GM19455 (cell line): ENCODE measurements around the gene SIRT3.
"Not testable (repeated sequence)": the region's sequence is repeated elsewhere in the genome, so short reads cannot be mapped to it uniquely, and the experiment has no call there.

Experiments used
- ATAC-seq: cut with Tn5 transposase; IDR thresholded peaks from one replicate; pipeline ENCODE4 v1.9.1; 2021; ENCODE audit not compliant: unreplicated experiment

SIRT3 gene

GRCh38 chr11:244376-244775, 8.2 kb upstream of the SIRT3 start:
- no peak for ATAC-seq

GRCh38 chr11:241634-242033, 5.5 kb upstream of the SIRT3 start:
- ATAC-seq: no peak

GRCh38 chr11:240315-240714, 4.2 kb upstream of the SIRT3 start:
- no peak for ATAC-seq

DNA sequence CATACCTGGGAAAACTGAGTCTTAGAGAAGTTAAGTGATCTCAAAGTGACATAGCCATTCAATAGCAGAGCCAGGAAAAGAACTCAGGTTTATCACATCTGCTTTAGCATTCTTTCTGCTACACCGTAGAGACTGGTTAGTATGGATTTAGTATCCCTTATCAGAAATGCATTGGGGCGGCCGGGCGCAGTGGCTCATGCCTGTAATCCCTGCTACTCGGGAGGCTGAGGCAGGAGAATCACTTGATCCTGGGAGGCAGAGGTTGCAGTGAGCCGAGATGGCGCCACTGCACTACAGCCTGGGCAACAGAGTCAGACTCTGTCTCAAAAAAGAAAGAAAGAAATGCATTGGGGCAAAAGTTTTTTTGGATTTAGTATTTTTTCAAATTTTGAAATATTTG, 2.2 kb upstream of the SIRT3 start:
- ATAC-seq: not testable (repeated sequence)

DNA sequence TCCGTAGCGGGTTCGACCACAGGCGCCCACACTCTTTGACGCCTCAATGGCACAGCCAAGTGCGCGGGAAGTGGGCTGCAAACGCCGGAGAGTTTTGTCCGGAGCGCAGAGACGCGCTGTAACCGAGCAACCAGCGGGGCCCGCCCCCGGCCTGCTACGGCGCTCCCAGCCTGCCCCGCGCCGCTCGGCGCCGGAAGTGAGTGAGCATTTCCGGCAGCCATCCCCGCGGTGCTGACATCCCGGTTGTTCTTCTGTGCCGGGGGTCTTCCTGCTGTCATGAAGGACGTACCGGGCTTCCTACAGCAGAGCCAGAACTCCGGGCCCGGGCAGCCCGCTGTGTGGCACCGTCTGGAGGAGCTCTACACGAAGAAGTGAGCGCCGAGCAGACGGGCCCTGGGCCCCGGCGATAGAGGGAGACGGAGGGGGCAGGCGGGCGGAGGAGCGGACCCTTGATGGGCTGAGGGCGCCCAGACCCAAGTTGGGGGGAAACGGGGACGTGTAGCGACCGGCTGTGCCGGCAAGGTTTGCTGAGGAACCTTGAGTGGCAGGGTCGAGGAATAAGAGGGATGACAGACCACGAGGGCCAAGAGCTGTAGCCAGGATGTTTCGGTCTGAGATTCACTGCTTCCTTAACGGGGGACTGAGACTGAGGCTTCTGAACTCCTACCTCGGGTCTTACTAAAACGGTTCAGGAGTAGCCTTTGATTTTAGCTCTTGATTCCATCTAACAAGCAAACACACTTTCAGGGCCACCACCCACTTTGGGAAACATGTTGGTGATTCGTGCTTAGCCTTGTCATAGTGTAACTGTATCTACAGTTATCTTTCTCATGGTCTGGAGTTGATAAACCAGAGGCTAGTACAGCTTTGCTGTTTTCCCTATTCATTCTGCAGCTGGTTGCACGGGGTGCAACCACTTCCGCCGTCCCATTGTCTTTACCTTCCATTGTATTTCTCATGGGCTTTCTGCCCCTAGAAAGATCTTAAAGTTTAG, 929 bp upstream of the SIRT3 start, which contains the start of gene PSMD13:
Gene PSMD13, plus strand, starts transcription at position 203 of the 994 bp plus-strand sequence. Its CDS starts 74 bp downstream, at position 277.
- ATAC-seq: peak; percentile 80

- ATAC-seq: peak; percentile 12
Observed at GRCh38 chr11:235609-235996, 539 bp downstream of the SIRT3 start.

- ATAC-seq: no peak
Observed at GRCh38 chr11:235180-235579, 962 bp downstream of the SIRT3 start.

- ATAC-seq: no peak
Observed at GRCh38 chr11:232783-233565, 3.2 kb downstream of the SIRT3 start.

GRCh38 chr11:230431-230830, 5.7 kb downstream of the SIRT3 start:
- no peak for ATAC-seq

- ATAC-seq: no peak
Observed at GRCh38 chr11:227824-228379, 8.2 kb downstream of the SIRT3 start.

- no peak for ATAC-seq
Observed at GRCh38 chr11:225734-226453, 10.2 kb downstream of the SIRT3 start.

DNA sequence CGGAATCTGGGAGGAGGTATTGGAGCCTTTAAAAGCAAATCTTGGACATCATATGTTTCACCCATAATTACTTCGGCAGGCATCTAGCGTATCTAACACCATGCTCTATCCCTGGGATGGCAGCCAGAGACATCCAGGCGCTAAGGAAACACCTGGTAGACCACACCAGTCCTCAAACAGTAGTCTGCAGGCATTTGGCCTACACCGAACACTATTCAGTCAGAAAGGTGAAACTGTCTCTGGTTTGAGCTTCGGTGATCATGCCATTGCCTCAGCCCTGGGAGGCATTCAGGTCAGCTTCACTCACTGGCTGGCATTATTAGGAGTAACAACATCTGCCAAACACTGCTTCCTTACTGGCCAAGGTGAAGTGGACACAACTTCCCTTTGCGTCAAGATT, 11.7 kb downstream of the SIRT3 start:
- no peak for ATAC-seq

DNA sequence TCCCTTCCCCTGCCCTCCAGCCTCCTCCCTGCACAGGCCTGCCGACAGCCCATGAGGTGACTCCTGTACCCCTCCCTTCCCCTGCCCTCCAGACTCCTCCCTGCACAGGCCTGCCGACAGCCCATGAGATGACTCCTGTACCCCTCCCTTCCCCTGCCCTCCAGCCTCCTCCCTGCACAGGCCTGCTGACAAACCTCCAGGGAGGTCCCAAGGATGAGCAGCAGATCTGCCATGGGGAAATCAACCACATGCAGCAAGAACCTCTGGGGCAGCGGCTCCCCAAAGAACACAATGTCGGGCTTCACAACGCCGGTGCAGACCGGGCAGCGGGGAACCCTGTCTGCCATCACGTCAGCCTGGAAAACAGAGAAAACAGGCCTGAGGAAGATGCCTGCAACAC, 12.3 kb downstream of the SIRT3 start:
- no peak for ATAC-seq

DNA sequence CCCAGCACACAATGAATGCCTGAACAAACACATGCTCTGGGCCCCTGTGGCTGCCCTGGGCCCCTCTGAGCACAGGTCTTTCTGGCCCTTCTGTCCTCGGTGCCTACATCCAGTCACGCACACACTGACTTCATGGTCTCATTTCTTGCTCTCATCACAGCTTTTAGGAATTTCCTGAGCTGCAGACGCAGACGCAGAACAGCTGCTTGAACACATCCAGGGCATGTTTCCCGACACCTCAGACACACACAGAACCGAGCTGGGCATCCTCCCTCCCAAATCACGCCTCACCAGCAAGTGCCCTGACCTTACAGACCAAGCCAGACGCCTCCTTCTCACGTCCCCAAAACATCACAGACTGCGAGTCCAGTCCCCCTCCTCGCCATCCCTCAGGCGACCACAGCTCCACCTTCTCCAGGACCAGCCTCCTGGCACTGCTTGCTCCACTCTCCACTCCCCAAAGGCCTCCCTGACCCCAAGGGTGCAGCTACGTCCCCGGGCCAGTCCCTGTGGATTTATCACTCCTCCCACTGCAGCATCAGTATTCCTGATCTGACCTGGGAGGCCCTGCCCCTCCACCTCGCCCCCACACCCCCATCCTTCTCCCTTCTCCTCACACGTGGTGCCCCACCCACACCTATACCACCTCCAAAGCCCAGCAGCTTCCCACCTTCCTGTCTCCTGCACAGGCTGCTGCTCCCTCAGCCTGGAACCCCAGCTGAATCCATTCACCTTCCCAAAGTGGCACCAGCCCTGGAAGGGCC, 12.9 kb downstream of the SIRT3 start:
- no peak for ATAC-seq

GRCh38 chr11:221998-222789, 13.9 kb downstream of the SIRT3 start:
- ATAC-seq: no peak

GRCh38 chr11:221539-221938, 14.6 kb downstream of the SIRT3 start:
- no peak for ATAC-seq

DNA sequence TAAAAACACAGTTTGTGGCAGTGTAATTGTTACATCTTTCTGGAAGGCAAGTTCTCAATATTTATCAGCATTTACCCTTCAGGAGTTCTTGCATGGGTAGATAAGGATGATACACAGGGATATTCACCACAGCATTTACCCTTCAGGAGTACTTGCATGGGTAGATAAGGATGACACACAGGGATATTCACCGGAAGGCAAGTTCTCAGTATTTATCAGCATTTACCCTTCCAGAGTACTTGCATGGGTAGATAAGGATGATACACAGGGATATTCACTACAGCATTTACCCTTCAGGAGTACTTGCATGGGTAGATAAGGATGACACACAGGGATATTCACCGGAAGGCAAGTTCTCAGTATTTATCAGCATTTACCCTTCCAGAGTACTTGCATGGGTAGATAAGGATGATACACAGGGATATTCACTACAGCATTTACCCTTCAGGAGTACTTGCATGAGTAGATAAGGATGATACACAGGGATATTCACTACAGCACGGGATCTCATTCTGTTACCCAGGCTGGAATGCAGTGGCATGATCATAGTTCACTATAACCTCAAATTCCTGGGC, 15.4 kb downstream of the SIRT3 start:
- ATAC-seq: not testable (repeated sequence)

DNA sequence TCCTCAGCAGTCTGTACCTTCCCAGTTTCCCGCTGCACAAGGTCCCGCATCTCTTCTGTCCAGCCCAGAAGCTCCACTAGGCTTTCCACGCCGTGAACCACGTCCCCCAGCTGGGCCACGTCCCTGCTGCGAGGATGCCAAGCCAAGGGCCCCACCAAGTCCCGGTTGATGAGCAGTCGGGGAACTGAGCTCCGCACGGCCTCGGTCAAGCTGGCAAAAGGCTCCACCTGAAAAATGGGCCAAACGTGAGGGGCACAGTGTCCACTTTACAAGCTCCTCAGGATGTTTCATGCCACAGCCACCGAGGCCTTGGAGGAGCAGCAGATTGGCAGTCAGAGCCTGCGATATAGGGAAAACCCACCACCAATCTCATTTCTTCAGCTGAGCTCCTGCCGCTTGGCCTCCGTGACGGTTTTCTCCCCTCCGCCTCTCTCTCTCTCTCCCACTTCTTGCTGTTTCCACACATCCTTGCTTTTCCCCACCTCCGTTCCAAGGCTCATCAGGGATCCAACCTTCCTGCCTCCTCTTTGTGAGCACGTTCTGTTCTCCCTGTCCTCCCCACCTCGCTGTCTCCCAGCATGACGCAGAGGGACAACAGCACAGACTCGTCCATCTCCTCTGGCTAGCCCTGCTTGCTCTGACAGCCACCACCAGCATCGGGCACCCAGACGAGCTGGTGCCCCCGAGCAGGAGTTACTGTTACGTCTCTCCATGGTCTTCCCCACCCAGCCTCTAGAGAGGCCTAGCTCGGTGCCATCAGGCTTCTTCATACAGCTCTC, 17.1 kb downstream of the SIRT3 start:
- no peak for ATAC-seq
